Lung (tissue), 12 donors: Measurements from ENCODE around the gene PDGFC. TPM values are rescaled to one million over a fixed set of nuclear protein-coding genes. Genes with fewer than 3 reads are reported as not detected.

Experiments
- ATAC-seq: fragments of 200-7000 bp; cut with Tn5 transposase; one replicate; pipeline ENCODE4 v1.9.1; 2020; ENCODE audit warnings: moderate number of reproducible peaks; ENCODE audit not compliant: insufficient read depth, low FRiP score
- DNase-seq, 3 donors: peaks; one replicate each; pipeline ENCODE4 v3.0.0-alpha.2; 2013 to 2017
- H3K27ac ChIP-seq, 2 donors: one replicate each; pipeline ENCODE4 v1.5.1; 2013; ENCODE audit warnings: mild to moderate bottlenecking in 2 of 2, moderate library complexity in 2 of 2, control low read depth in 1 of 2, inconsistent platforms in 1 of 2, low read depth in 1 of 2, low read length in 1 of 2
- H3K27me3 ChIP-seq, 3 donors: one replicate each; pipeline ENCODE4 v1.5.1; 2013; ENCODE audit warnings: low read length in 2 of 3; ENCODE audit not compliant: control insufficient read depth in 3 of 3, insufficient read depth in 3 of 3
- H3K36me3 ChIP-seq, 4 donors: one replicate each; pipeline ENCODE4 v1.5.1; 2013; ENCODE audit warnings: low read length in 4 of 4, mild to moderate bottlenecking in 1 of 4, moderate library complexity in 1 of 4; ENCODE audit not compliant: control insufficient read depth in 4 of 4, insufficient read depth in 4 of 4
- H3K4me1 ChIP-seq, 5 donors: one replicate each; pipeline ENCODE4 v1.5.1; 2013; ENCODE audit warnings: low read length in 5 of 5, mild to moderate bottlenecking in 2 of 5, moderate library complexity in 1 of 5; ENCODE audit not compliant: control insufficient read depth in 5 of 5, insufficient read depth in 5 of 5
- H3K4me3 ChIP-seq: one replicate; pipeline ENCODE4 v1.5.1; 2013; ENCODE audit warnings: mild to moderate bottlenecking, control low read depth, moderate library complexity
- H3K9ac ChIP-seq, 2 donors: one replicate each; pipeline ENCODE4 v1.5.1; 2013; ENCODE audit warnings: low read length in 2 of 2, control low read depth in 1 of 2; ENCODE audit not compliant: insufficient read depth in 1 of 2
- H3K9me3 ChIP-seq, 4 donors: one replicate each; pipeline ENCODE4 v1.5.1; 2013; ENCODE audit warnings: low read length in 3 of 4, mild to moderate bottlenecking in 1 of 4, moderate library complexity in 1 of 4; ENCODE audit not compliant: control insufficient read depth in 4 of 4, insufficient read depth in 3 of 4
- CTCF ChIP-seq: IDR thresholded peaks from 2 replicates; pipeline ENCODE4 v1.5.1; 2012; ENCODE audit warnings: mild to moderate bottlenecking; ENCODE audit errors: control extremely low read depth, extremely low read depth
- whole genome bisulfite sequencing, 2 donors: extraction: QIAGEN DNeasy Blood & Tissue Kit; methylation state at CpG; one replicate each; pipeline ENCODE4 v1.1.7; 2013; 5-methylcytosine and 5-hydroxymethylcytosine counted together
- polyA plus RNA-seq, 2 donors: library from polyadenylated mRNA; stranded (reverse); fragments of 200-250 nt; gene quantifications; one replicate each; pipeline ENCODE4 v1.2.1, GENCODE V29; 2013
- total RNA-seq, 2 donors: library from RNA; depleted of rRNA in 1 of 2; stranded (reverse); fragments of >200 nt in 1 of 2; gene quantifications; one replicate each; pipeline ENCODE4 v1.2.1, GENCODE V29; 2014 to 2021
- donor health status: control.
- donor health status: control.
- donor health status: Bipolar disorder and iron deficiency.
- donor health status: healthy.
- donor health status: DM: yes; HTN: yes; CAD: no.

The PDGFC gene
- total and polyA plus RNA-seq, 4 donors = 4.5 to 56.0 (median 11.7) TPM

- no peak for ATAC-seq
- no peaks in the 10 kb centered on the region for H3K36me3 ChIP-seq
- no peak overlapping the region for H3K9ac ChIP-seq
- H3K9me3 ChIP-seq = no peaks in the 10 kb centered on the region
- H3K27me3 ChIP-seq = no peaks in the 10 kb centered on the region
- peaks cover 0 to 4% (median 0%) of the 10 kb centered on the region in 5 donors for H3K4me1 ChIP-seq
- H3K4me3 ChIP-seq = no peak overlapping the region
- no peak overlapping the region for H3K27ac ChIP-seq
- TF ChIP-seq CTCF = no peak
- DNase-seq = no peak
These were observed 46.8 kb downstream of the PDGFC start for GRCh38 chr4:156924774-156925315.

GRCh38 chr4:156923525-156923924, 48.1 kb downstream of the PDGFC start:
- DNase-seq (no peak), ATAC-seq (no peak)
- H3K27ac ChIP-seq = no peak overlapping the region
- H3K4me3 ChIP-seq = no peak overlapping the region
- TF ChIP-seq CTCF = no peak
- H3K36me3 ChIP-seq = no peaks in the 10 kb centered on the region
- no peak overlapping the region for H3K9ac ChIP-seq
- H3K9me3 ChIP-seq = no peaks in the 10 kb centered on the region
- no peaks in the 10 kb centered on the region for H3K27me3 ChIP-seq
- WGBS, 2 donors = 71 to 78% methylated on average over 1 of the region's 1 CpG
- peaks cover 0 to 4% (median 0%) of the 10 kb centered on the region in 5 donors for H3K4me1 ChIP-seq

GRCh38 chr4:156915221-156915620, 56.4 kb downstream of the PDGFC start:
- Histone ChIP-seq H3K9me3 (peaks cover 0 to 2% (median 0%) of the 10 kb centered on the region in 4 donors), H3K36me3 (no peaks in the 10 kb centered on the region), H3K4me3 (no peak overlapping the region), H3K27me3 (no peaks in the 10 kb centered on the region), H3K9ac (no peak overlapping the region), H3K4me1 (peaks cover 0 to 3% (median 0%) of the 10 kb centered on the region in 5 donors), H3K27ac (no peak overlapping the region)
- 91 to 94% methylated on average over 2 of the region's 2 CpGs for WGBS, 2 donors
- no peak for TF ChIP-seq CTCF
- DNase-seq (no peak), ATAC-seq (no peak)

GRCh38 chr4:156913234-156913633, 58.4 kb downstream of the PDGFC start:
- TF ChIP-seq CTCF = no peak
- H3K4me3 ChIP-seq = no peak overlapping the region
- H3K27me3 ChIP-seq = no peaks in the 10 kb centered on the region
- peaks cover 0 to 2% (median 0%) of the 10 kb centered on the region in 4 donors for H3K9me3 ChIP-seq
- H3K4me1 ChIP-seq = peaks cover 0 to 3% (median 0%) of the 10 kb centered on the region in 5 donors
- H3K27ac ChIP-seq = no peak overlapping the region
- ATAC-seq = no peak
- no peak overlapping the region for H3K9ac ChIP-seq
- H3K36me3 ChIP-seq = no peaks in the 10 kb centered on the region
- DNase-seq = no peak
- 94 to 97% methylated on average over 4 of the region's 4 CpGs for WGBS, 2 donors
